Occipital lobe (tissue), 3 donors: ENCODE results near the gene EMP2. TPM values are rescaled to one million over a fixed set of nuclear protein-coding genes. Genes with fewer than 3 reads are reported as not detected.

Experiments
- DNase-seq: peaks from one replicate; lab custom pipeline; 2025; lab: John Stamatoyannopoulos, UW
- small RNA-seq: library from RNA; depleted of rRNA; stranded (forward); fragments of <200 nt; gene quantifications from one replicate; pipeline ENCODE3, GENCODE V24; 2014
- total RNA-seq: library from RNA; depleted of rRNA; stranded (reverse); fragments of >200 nt; gene quantifications from one replicate; pipeline ENCODE4 v1.2.3, GENCODE V29; 2014

EMP2 gene
- total RNA-seq, 1 donor from 2014 or later: 3.4 TPM

- no peak for DNase-seq
These were observed 90.3 kb downstream of the EMP2 start for GRCh38 chr16:10490141-10490540.

- DNase-seq: no peak
These were observed 94.6 kb downstream of the EMP2 start for GRCh38 chr16:10485698-10486382.

GRCh38 chr16:10485159-10485558 lies 95.2 kb downstream of the EMP2 start:
- no peak for DNase-seq

GRCh38 chr16:10480151-10480550 lies 100.2 kb downstream of the EMP2 start:
- DNase-seq: no peak

Small RNA genes within 50 kb of the gene (small RNA-seq; reads per million reads assigned to genes)
- not detected for gene RNU6-633P

Other genes starting within 250 kb of the EMP2 start
- gene ATF7IP2, start 194.5 kb downstream of the EMP2 start, total RNA-seq: 14.8 TPM
- gene TEKT5, start 114.3 kb upstream of the EMP2 start, total RNA-seq: 1.2 TPM
- gene NUBP1, start 163.2 kb upstream of the EMP2 start, total RNA-seq: 12.3 TPM
- 15.1 TPM for gene TVP23A, start 238.2 kb upstream of the EMP2 start, total RNA-seq